HG03039 (cell line): ENCODE data around the gene ZNF879.

Source experiments
- ATAC-seq: cut with Tn5 transposase; IDR thresholded peaks from one replicate; pipeline ENCODE4 v1.9.1; 2021; ENCODE audit warnings: mild to moderate bottlenecking, moderate library complexity; ENCODE audit not compliant: unreplicated experiment

Gene ZNF879

GRCh38 chr5:179023528-179024189 lies at the start of gene ZNF879:
TSS of gene ZNF879 (plus strand) at chr5:179023804. CDS start at chr5:179025005, 1,201 bp downstream.
- peak; percentile 87 for ATAC-seq

GRCh38 chr5:178981381-178981780 lies 42.2 kb upstream of the ZNF879 start:
- no peak for ATAC-seq

GRCh38 chr5:178982941-178983340 lies 40.7 kb upstream of the ZNF879 start:
- ATAC-seq, result no peak

- no peak for ATAC-seq
Measured at GRCh38 chr5:178983728-178984127, 39.9 kb upstream of the ZNF879 start.

GRCh38 chr5:178984145-178985072 lies 39.2 kb upstream of the ZNF879 start:
- ATAC-seq, result no peak

GRCh38 chr5:178986326-178986960 lies 37.2 kb upstream of the ZNF879 start:
- ATAC-seq, result no peak

GRCh38 chr5:178988436-178989220 lies 35.0 kb upstream of the ZNF879 start:
- ATAC-seq, result no peak

GRCh38 chr5:178989311-178989710 lies 34.3 kb upstream of the ZNF879 start:
- ATAC-seq, result no peak

GRCh38 chr5:178990491-178990890 lies 33.1 kb upstream of the ZNF879 start:
- no peak for ATAC-seq

- ATAC-seq, result no peak
Measured at GRCh38 chr5:178991190-178992145, 32.1 kb upstream of the ZNF879 start.

- ATAC-seq, result no peak
Measured at GRCh38 chr5:178992291-178992895, 31.2 kb upstream of the ZNF879 start.

- no peak for ATAC-seq
Measured at GRCh38 chr5:178993236-178993765, 30.3 kb upstream of the ZNF879 start.

- no peak for ATAC-seq
Measured at GRCh38 chr5:178993955-178994579, 29.5 kb upstream of the ZNF879 start.

- ATAC-seq, result no peak
Measured at GRCh38 chr5:178994580-178995340, 28.8 kb upstream of the ZNF879 start, which contains the start of gene GRM6. TSS of gene GRM6 (minus strand) at chr5:178995320. CDS start at chr5:178994944, 376 bp downstream.

GRCh38 chr5:178995341-178995690 lies 28.3 kb upstream of the ZNF879 start:
- no peak for ATAC-seq

- ATAC-seq, result no peak
Measured at GRCh38 chr5:178996156-178996555, 27.4 kb upstream of the ZNF879 start.

GRCh38 chr5:178997191-178997590 lies 26.4 kb upstream of the ZNF879 start:
- no peak for ATAC-seq

- ATAC-seq, result no peak
Measured at GRCh38 chr5:178998441-178998840, 25.2 kb upstream of the ZNF879 start.
